HFFc6 (cell line): Measurements from ENCODE around the gene CCR5. TPM values are rescaled to one million over a fixed set of nuclear protein-coding genes. Genes with fewer than 3 reads are reported as not detected.

Source experiments
- DNase-seq: peaks from one replicate; pipeline ENCODE4 v3.0.0-alpha.2; 2018
- H3K27ac Mint-ChIP-seq: 2 replicates; pipeline ENCODE4 v1.8.0; 2020; ENCODE audit warnings: mild to moderate bottlenecking, mixed read lengths
- H3K27me3 Mint-ChIP-seq: 2 replicates; pipeline ENCODE4 v1.8.0; 2021; ENCODE audit warnings: mild to moderate bottlenecking, moderate library complexity, mixed read lengths; ENCODE audit not compliant: insufficient read depth
- H3K36me3 Mint-ChIP-seq: 2 replicates; pipeline ENCODE4 v1.8.0; 2021; ENCODE audit warnings: low read depth, mixed read lengths
- H3K4me1 Mint-ChIP-seq: 2 replicates; pipeline ENCODE4 v1.8.0; 2020; ENCODE audit warnings: low read depth, mixed read lengths
- H3K4me3 Mint-ChIP-seq: 2 replicates; pipeline ENCODE4 v1.8.0; 2020; ENCODE audit warnings: mild to moderate bottlenecking, moderate library complexity, mixed read lengths
- H3K9me3 Mint-ChIP-seq: 2 replicates; pipeline ENCODE4 v1.8.0; 2020; ENCODE audit warnings: mild to moderate bottlenecking, mixed read lengths
- CTCF ChIP-seq: fragments of 200-600 bp; sonication (generic); IDR thresholded peaks from 2 replicates; pipeline ENCODE4 v1.5.0; 2021; ENCODE audit warnings: antibody characterized with exemption, mild to moderate bottlenecking
- total RNA-seq, 6 experiments: library from RNA; stranded (reverse); fragmentation: NEBNext Ultra II Directional; extraction: Animal tissue kit (Norgen Biotek cat#: 25700); gene quantifications; 2 replicates in 1 of 6; 3 replicates in 5 of 6; pipeline ENCODE4 v1.2.3, GENCODE V29; 2021

CCR5 gene
- total RNA-seq, 6 experiments from 2014 or later = not detected

GRCh38 chr3:46410669-46411068, 39.9 kb downstream of the CCR5 start:
- no peak for DNase-seq
- peaks cover 22% of the 10 kb centered on the region for H3K27me3 Mint-ChIP-seq
- H3K36me3 Mint-ChIP-seq = no peaks in the 10 kb centered on the region
- no peak for TF ChIP-seq CTCF
- H3K4me1 Mint-ChIP-seq = peaks cover 39% of the 10 kb centered on the region
- no peak overlapping the region for H3K4me3 Mint-ChIP-seq
- H3K9me3 Mint-ChIP-seq = no peaks in the 10 kb centered on the region
- H3K27ac Mint-ChIP-seq = no peak overlapping the region

GRCh38 chr3:46411271-46411670, 40.5 kb downstream of the CCR5 start:
- peaks cover 24% of the 10 kb centered on the region for H3K27me3 Mint-ChIP-seq
- H3K4me3 Mint-ChIP-seq = no peak overlapping the region
- TF ChIP-seq CTCF = peak; percentile 53
- no peaks in the 10 kb centered on the region for H3K36me3 Mint-ChIP-seq
- no peak overlapping the region for H3K27ac Mint-ChIP-seq
- H3K9me3 Mint-ChIP-seq = no peaks in the 10 kb centered on the region
- DNase-seq = no peak
- H3K4me1 Mint-ChIP-seq = peaks cover 34% of the 10 kb centered on the region

GRCh38 chr3:46412786-46413298, 42.1 kb downstream of the CCR5 start:
- H3K4me3 Mint-ChIP-seq = no peak overlapping the region
- no peak for TF ChIP-seq CTCF
- peaks cover 19% of the 10 kb centered on the region for H3K4me1 Mint-ChIP-seq
- DNase-seq = no peak
- peaks cover 27% of the 10 kb centered on the region for H3K27me3 Mint-ChIP-seq
- H3K9me3 Mint-ChIP-seq = no peaks in the 10 kb centered on the region
- H3K36me3 Mint-ChIP-seq = no peaks in the 10 kb centered on the region
- H3K27ac Mint-ChIP-seq = no peak overlapping the region

GRCh38 chr3:46413951-46414350, 43.2 kb downstream of the CCR5 start:
- Mint-ChIP-seq H3K4me3 (no peak overlapping the region), H3K27ac (no peak overlapping the region), H3K27me3 (peaks cover 31% of the 10 kb centered on the region), H3K36me3 (no peaks in the 10 kb centered on the region), H3K4me1 (peaks cover 8% of the 10 kb centered on the region), H3K9me3 (no peaks in the 10 kb centered on the region)
- DNase-seq = no peak
- TF ChIP-seq CTCF = no peak

- no peaks in the 10 kb centered on the region for H3K36me3 Mint-ChIP-seq
- DNase-seq = no peak
- H3K27me3 Mint-ChIP-seq = peaks cover 29% of the 10 kb centered on the region
- no peak overlapping the region for H3K27ac Mint-ChIP-seq
- no peak for TF ChIP-seq CTCF
- H3K4me3 Mint-ChIP-seq = no peak overlapping the region
- peaks cover 6% of the 10 kb centered on the region; the same call in 1 of the 2 replicates for H3K4me1 Mint-ChIP-seq
- H3K9me3 Mint-ChIP-seq = no peaks in the 10 kb centered on the region
Observed at GRCh38 chr3:46414739-46415138, 44.0 kb downstream of the CCR5 start.
